ENCODE data around the gene XPO5. TPM values are rescaled to one million over a fixed set of nuclear protein-coding genes. Genes with fewer than 3 reads are reported as not detected.
A peak's percentile ranks its signal among the peaks of the same experiment; 100 is the strongest.
"Not testable (repeated sequence)": the region's sequence is repeated elsewhere in the genome, so short reads cannot be mapped to it uniquely, and the experiment has no call there.

XPO5 gene
- polyA plus RNA-seq, 3 donors, result 47.9 to 55.7 (median 50.7) TPM

- no peak for DNase-seq (ENCODE audit: extremely low read depth in 1 of 11, low read depth in 9 of 11, low spot score in 4 of 11)
Observed at GRCh38 chr6:43604174-43604573, 28.3 kb upstream of the XPO5 start.

- DNase-seq (ENCODE audit: extremely low read depth in 1 of 11, low read depth in 9 of 11, low spot score in 4 of 11), result no peak
Observed at GRCh38 chr6:43600595-43600994, 24.8 kb upstream of the XPO5 start.

- DNase-seq (ENCODE audit: extremely low read depth in 1 of 11, low read depth in 9 of 11, low spot score in 4 of 11), result no peak
Observed at GRCh38 chr6:43593938-43594337, 18.1 kb upstream of the XPO5 start.

GRCh38 chr6:43589564-43589963 lies 13.7 kb upstream of the XPO5 start:
- DNase-seq (ENCODE audit: extremely low read depth in 1 of 11, low read depth in 9 of 11, low spot score in 4 of 11), result not testable (repeated sequence)

- DNase-seq (ENCODE audit: extremely low read depth in 1 of 11, low read depth in 9 of 11, low spot score in 4 of 11), result no peak
Observed at GRCh38 chr6:43588194-43588593, 12.4 kb upstream of the XPO5 start.

- DNase-seq (ENCODE audit: extremely low read depth in 1 of 11, low read depth in 9 of 11, low spot score in 4 of 11), result no peak
Observed at GRCh38 chr6:43584892-43585570, 9.2 kb upstream of the XPO5 start.

GRCh38 chr6:43582911-43583310 lies 7.1 kb upstream of the XPO5 start:
- no peak for DNase-seq (ENCODE audit: extremely low read depth in 1 of 11, low read depth in 9 of 11, low spot score in 4 of 11)

- no peak for DNase-seq (ENCODE audit: extremely low read depth in 1 of 11, low read depth in 9 of 11, low spot score in 4 of 11)
Observed at GRCh38 chr6:43579171-43579570, 3.3 kb upstream of the XPO5 start.

- DNase-seq (ENCODE audit: extremely low read depth in 1 of 11, low read depth in 9 of 11, low spot score in 4 of 11), result no peak
Observed at GRCh38 chr6:43578748-43579147, 2.9 kb upstream of the XPO5 start.

- DNase-seq (ENCODE audit: extremely low read depth in 1 of 11, low read depth in 9 of 11, low spot score in 4 of 11), result peak in 5 of 11 donors; percentile 4 to 41 (median 29)
Observed at GRCh38 chr6:43575105-43575771, 600 bp downstream of the XPO5 start.

GRCh38 chr6:43572015-43572414 lies 3.8 kb downstream of the XPO5 start:
- no peak for DNase-seq (ENCODE audit: extremely low read depth in 1 of 11, low read depth in 9 of 11, low spot score in 4 of 11)

- DNase-seq (ENCODE audit: extremely low read depth in 1 of 11, low read depth in 9 of 11, low spot score in 4 of 11), result no peak
Observed at GRCh38 chr6:43570876-43571441, 4.9 kb downstream of the XPO5 start.

GRCh38 chr6:43559328-43559727 lies 16.5 kb downstream of the XPO5 start:
- DNase-seq (ENCODE audit: extremely low read depth in 1 of 11, low read depth in 9 of 11, low spot score in 4 of 11), result no peak

- DNase-seq (ENCODE audit: extremely low read depth in 1 of 11, low read depth in 9 of 11, low spot score in 4 of 11), result not testable (repeated sequence)
Observed at GRCh38 chr6:43557620-43558019, 18.2 kb downstream of the XPO5 start.

- DNase-seq (ENCODE audit: extremely low read depth in 1 of 11, low read depth in 9 of 11, low spot score in 4 of 11), result no peak
Observed at GRCh38 chr6:43547222-43547621, 28.6 kb downstream of the XPO5 start.

- DNase-seq (ENCODE audit: extremely low read depth in 1 of 11, low read depth in 9 of 11, low spot score in 4 of 11), result no peak
Observed at GRCh38 chr6:43544461-43544860, 31.4 kb downstream of the XPO5 start.

- DNase-seq (ENCODE audit: extremely low read depth in 1 of 11, low read depth in 9 of 11, low spot score in 4 of 11), result no peak
Observed at GRCh38 chr6:43541774-43542471, 33.9 kb downstream of the XPO5 start.

- DNase-seq (ENCODE audit: extremely low read depth in 1 of 11, low read depth in 9 of 11, low spot score in 4 of 11), result no peak
Observed at GRCh38 chr6:43540507-43540906, 35.3 kb downstream of the XPO5 start.

- not testable (repeated sequence) for DNase-seq (ENCODE audit: extremely low read depth in 1 of 11, low read depth in 9 of 11, low spot score in 4 of 11)
Observed at GRCh38 chr6:43539409-43539808, 36.4 kb downstream of the XPO5 start.

- not testable (repeated sequence) for DNase-seq (ENCODE audit: extremely low read depth in 1 of 11, low read depth in 9 of 11, low spot score in 4 of 11)
Observed at GRCh38 chr6:43538986-43539385, 36.9 kb downstream of the XPO5 start.

Measured in renal cortex interstitium (tissue), 11 donors.